SW480 (cell line): ENCODE data around the gene GRB14.
"Not testable (repeated sequence)": the region's sequence is repeated elsewhere in the genome, so short reads cannot be mapped to it uniquely, and the experiment has no call there.

Experiments used
- DNase-seq: peaks from one replicate; pipeline ENCODE4 v3.0.0-alpha.2; 2016; ENCODE audit warnings: low spot score

GRB14 gene

DNA sequence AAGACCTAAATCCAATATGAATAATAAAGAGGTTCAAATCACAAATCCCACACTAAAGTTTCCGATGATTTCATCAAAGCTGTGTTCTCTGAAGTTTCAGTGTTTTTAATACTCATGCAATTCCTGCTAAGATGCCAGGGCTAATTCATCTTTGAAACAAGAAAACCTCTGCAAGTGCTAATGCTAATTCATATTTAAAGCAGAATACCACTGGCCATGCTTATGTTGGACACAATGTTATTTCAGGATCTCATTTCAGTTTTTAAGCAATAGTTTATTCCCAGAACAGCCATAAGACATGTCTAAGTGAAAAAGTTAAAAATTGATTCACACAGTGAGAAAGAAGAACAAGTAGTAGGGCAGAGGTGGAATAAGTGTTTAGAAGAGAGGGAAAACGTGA, 62.8 kb downstream of the GRB14 start:
- DNase-seq = no peak

GRCh38 chr2:164554487-164554886, 66.8 kb downstream of the GRB14 start:
- no peak for DNase-seq

DNA sequence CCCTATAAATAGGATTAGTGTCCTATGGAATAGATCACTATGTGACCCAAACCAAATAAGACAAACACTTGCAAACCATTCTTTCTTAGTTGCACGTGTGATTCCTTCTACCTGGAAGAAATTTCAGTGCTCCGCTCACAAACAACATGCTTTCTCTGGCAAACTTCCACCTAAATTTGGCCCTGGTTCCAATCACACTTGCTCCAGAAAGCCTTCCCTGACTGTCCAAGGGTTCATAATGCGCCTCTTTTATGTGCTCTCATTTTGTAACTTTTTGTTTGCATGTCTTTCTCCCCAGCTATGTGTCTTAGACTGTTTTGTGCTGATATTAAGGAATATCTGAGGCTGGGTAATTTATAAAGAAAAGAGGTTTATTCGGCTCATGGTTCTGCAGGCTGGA, 69.8 kb downstream of the GRB14 start:
- DNase-seq = no peak

- not testable (repeated sequence) for DNase-seq
Measured at GRCh38 chr2:164549705-164550104, 71.6 kb downstream of the GRB14 start.

DNA sequence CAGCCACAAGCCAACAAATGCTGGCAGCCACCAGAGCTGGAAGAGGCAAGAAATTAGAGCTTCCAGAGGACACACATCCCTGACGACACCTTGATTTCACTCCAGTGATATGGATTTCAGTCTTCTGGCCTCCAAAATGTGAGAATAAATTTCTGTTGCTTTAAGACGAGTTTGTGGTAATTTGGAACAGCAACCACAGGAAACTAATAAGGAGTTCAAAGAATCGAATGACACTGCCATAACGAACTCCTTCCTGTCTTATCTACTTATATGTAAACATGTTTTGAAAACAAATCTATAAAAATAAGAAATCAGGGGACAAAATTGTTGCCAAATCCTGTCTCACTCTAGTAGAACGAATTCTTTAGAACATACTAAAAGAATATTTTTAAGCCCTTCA, 75.8 kb downstream of the GRB14 start:
- no peak for DNase-seq

- no peak for DNase-seq
Measured at GRCh38 chr2:164542581-164543021, 78.7 kb downstream of the GRB14 start.

DNA sequence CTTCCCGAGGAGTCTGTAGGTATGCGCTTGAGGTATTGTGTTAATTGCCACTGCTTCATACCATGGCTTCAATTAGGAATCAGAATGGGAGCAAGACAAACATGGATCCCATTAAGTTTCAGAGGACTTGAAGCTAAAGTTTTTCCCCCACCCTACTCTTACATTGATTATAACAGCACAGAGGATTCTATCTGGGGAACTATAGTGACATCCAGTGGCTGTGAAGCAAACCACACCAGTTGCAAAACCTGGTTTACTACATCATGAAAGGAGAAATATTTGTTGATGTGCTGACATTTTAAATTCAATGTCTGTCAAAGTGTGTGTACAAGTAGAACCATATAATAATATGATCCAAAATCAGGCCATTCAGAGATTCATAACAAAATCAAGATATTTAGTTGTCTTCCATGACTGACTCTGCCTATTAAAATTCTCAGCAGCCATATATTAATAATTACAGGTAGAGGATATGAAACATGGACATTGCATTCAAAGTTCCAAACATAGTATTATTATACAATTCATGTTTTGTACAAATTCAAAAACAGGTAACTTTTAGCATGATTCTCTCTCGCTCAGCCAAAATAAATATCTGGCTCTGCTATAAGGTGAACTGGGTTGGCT, 82.9 kb downstream of the GRB14 start:
- peak; percentile 47 for DNase-seq

DNA sequence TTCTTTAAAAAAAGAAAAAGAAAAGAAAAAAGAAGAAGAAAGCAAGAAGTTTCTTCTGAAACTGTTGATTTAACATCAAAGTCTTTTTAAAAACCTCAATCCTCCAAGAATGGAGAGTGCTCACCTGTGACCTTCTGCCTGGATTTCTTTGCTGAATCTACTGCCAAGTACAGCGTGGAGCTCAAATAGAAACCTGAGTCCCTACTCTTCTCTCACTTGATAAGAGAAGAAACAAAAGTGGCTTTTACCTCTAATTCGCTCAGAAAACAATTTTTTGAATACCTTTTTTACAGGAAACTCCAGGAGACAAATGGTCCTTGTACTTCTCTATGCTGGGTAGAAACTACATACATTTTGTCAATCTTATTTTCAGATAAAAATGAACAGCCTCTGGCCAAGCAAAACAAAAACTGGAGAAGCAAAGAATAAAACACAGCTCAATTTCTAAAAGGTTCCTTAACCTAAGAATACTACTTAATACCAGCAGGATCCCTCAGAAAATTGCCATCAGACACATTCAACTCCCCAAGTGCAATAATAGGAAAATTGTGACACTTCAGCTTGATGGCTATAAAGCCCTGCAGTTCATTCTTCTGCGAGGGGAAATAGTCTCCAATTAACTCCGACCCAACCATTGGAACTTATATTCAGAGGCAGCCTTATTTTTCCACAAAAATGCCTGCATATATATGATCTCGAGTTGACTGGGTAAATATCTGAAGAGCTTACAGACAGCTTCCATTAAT, 85.8 kb downstream of the GRB14 start:
- DNase-seq = no peak

- DNase-seq = no peak
Measured at GRCh38 chr2:164530464-164530863, 90.8 kb downstream of the GRB14 start.

DNA sequence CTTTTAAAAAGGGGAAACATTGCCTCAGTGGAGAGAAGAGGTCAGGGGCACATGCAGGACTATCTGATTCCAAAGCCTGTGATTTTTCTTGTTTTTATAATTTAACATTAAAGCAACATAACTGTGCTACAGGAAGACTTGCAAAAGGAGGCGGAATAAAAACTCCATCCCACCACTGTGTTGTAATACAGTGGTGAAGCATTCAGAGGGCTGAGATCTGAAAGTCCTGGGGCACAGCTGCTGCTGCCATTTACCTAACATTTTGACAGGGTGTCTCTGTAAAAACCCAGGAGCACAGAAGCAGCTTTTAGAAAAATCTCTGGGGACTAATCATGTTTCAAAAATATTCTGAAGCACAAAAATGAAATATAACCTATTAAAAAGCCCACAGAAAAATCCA, 97.6 kb downstream of the GRB14 start:
- no peak for DNase-seq

GRCh38 chr2:164523009-164523408, 98.3 kb downstream of the GRB14 start:
- no peak for DNase-seq

- no peak for DNase-seq
Measured at GRCh38 chr2:164522561-164522981, 98.7 kb downstream of the GRB14 start.

GRCh38 chr2:164515734-164516133, 105.5 kb downstream of the GRB14 start:
- DNase-seq = no peak

- DNase-seq = no peak
Measured at GRCh38 chr2:164515030-164515429, 106.3 kb downstream of the GRB14 start.

DNA sequence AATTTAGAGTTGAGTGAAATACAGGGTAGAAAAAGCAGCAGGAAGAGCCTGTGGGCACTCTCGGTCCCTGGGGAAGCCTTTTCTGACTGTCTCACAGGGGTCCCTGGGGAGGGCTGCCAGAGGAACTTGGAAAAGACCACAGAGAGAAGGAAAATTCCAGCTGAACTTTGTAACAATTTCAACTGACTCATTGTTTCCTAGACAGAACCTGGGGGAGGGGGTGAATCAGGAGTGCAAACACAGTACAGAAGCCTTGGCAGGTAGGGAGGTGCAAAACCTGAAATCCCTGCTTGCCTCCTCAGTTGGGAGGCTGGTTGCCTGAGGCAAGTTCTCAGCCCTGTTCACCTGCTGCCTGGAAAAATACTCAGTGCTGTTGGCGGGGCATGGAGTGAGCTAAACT, 106.8 kb downstream of the GRB14 start:
- DNase-seq = no peak

DNA sequence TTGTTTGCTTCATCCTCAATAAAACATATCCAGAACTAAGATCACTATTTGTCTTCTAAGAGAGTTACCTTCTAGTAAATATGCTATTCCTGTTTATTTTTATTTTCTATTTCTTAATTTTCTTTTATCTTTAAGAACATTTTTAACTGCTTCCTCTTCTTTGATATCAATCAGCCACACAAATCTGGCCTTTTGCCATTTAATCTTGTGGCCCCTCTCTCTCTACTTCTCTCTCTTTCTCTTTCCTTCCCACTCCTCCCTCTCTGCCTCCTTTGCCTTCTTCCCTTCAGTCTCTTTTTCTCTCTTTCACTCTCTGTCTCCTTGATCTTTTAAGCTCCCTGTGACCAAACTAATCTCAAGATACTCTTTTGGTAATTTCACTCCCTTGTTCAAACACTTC, 108.4 kb downstream of the GRB14 start:
- no peak for DNase-seq

GRCh38 chr2:164511738-164512137, 109.5 kb downstream of the GRB14 start:
- no peak for DNase-seq

GRCh38 chr2:164510895-164511294, 110.4 kb downstream of the GRB14 start:
- no peak for DNase-seq

DNA sequence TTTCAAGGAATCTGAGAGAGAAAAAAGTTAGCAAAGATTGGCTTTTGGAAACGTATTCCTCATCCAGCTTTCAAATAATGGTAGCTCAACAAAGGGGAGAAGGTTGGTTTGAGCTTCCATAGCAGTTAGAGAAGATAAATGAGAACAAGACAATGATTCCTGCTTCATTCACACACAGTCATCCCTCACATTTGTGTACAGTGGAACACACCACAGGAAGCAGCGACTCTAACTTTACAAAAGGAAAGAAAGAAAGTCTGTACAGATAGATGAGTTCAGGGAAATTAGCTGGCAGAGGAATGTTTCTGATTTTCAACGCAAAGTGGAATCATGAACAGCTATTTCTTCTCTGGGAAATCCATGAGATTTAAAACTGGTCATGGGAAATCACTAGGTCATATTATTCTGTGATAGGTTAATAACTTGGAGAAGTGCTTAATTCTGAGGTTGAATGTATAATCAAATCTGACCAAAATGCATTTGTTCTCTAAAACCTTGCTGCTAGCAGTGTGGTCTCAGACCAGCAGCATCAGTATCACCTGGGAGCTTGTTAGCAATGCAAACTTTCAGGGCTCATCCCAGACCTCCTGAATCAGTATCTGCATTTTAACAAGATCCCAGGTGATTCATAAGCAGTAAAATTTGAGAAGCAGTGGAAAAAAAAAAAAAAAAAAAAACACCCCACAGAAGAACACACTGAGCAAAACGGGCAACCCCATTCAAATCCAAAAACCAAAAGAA, 112.0 kb downstream of the GRB14 start:
- DNase-seq = no peak

DNA sequence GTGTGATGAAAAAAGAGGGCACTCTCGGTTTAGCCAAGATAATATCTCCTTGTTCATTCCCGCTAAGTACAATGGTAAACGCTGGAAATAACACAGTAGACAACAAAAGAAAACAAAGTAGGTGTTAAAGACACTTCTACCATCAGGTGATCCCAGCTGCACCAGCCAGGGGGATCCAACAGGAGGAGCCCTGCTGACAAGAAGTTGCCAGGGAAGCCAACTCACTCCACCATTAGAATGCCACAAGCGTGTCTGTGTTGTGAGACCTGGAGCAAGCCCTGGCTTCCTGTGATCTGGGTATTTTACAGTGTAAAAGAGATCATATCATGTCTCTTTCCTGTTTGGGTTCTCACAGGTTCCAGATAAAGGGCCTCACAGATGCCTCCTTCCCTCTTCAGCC, 117.0 kb downstream of the GRB14 start:
- DNase-seq = no peak

GRCh38 chr2:164498836-164499235, 122.4 kb downstream of the GRB14 start:
- peak; percentile 6 for DNase-seq

- DNase-seq = no peak
Measured at GRCh38 chr2:164496881-164497280, 124.4 kb downstream of the GRB14 start.

DNA sequence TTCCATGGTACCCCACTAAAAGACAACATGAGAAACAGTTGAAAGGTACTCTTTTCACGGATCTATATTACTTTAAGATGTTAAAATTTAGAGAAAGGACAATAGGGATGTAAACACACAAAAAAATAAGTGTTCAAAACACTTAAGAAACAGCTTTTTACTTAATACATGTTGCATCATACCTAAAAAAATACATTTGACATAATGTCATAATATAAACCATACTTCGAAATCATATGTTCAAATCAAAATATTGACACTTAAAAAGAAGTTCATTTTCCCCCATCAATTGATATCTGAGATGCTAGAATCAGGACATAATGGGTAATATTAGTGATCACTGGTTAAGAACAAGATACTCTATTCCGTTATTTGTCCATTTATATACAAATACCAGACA, 124.9 kb downstream of the GRB14 start:
- DNase-seq = no peak
